NT2/D1 (cell line): ENCODE results near the gene RNF10.

Experiments used
- DNase-seq: peaks from one replicate; pipeline ENCODE4 v3.0.0-alpha.2; 2011; ENCODE audit warnings: low read depth, low spot score
- H3K27me3 ChIP-seq: 2 replicates; pipeline ENCODE4 v1.6.0; 2011; ENCODE audit warnings: mild to moderate bottlenecking; ENCODE audit not compliant: insufficient read length, insufficient read depth
- H3K36me3 ChIP-seq: 2 replicates; pipeline ENCODE4 v1.6.1; 2011; ENCODE audit warnings: mild to moderate bottlenecking, low read length, mixed read lengths; ENCODE audit not compliant: insufficient read depth, insufficient read length
- H3K4me1 ChIP-seq: 2 replicates; pipeline ENCODE4 v1.5.1; 2011; ENCODE audit not compliant: insufficient read depth, insufficient read length
- H3K4me3 ChIP-seq: 2 replicates; pipeline ENCODE4 v1.5.1; 2011; ENCODE audit warnings: low read depth; ENCODE audit not compliant: insufficient read length
- H3K9ac ChIP-seq: 2 replicates; pipeline ENCODE4 v1.6.0; 2011; ENCODE audit warnings: low read depth; ENCODE audit not compliant: insufficient read length
- H3K9me3 ChIP-seq: 2 replicates; pipeline ENCODE4 v1.5.1; 2011; ENCODE audit warnings: mild to moderate bottlenecking, low read length; ENCODE audit not compliant: insufficient read depth
- SUZ12 ChIP-seq: IDR thresholded peaks from 2 replicates; pipeline ENCODE4 v1.6.1; 2011; ENCODE audit not compliant: insufficient read length, insufficient read depth; ENCODE audit errors: extremely low read depth
- YY1 ChIP-seq: IDR thresholded peaks from 2 replicates; pipeline ENCODE4 v1.6.1; 2011; ENCODE audit not compliant: insufficient read length, insufficient read depth
- ZNF274 ChIP-seq: IDR thresholded peaks from 2 replicates; pipeline ENCODE4 v1.6.1; 2011; ENCODE audit warnings: mild to moderate bottlenecking, low read depth, low read length

The RNF10 gene

GRCh38 chr12:120562906-120563305, 28.8 kb downstream of the RNF10 start:
- Histone ChIP-seq H3K4me3 (no peak overlapping the region), H3K4me1 (no peaks in the 10 kb centered on the region), H3K36me3 (peaks cover 89% of the 10 kb centered on the region), H3K27me3 (no peaks in the 10 kb centered on the region), H3K9me3 (no peaks in the 10 kb centered on the region), H3K9ac (no peak overlapping the region)
- DNase-seq: no peak
- TF ChIP-seq SUZ12 (no peak), ZNF274 (no peak), YY1 (no peak)

- Histone ChIP-seq H3K9me3 (no peaks in the 10 kb centered on the region), H3K4me1 (no peaks in the 10 kb centered on the region), H3K4me3 (no peak overlapping the region), H3K36me3 (peaks cover 91% of the 10 kb centered on the region), H3K9ac (no peak overlapping the region), H3K27me3 (no peaks in the 10 kb centered on the region)
- TF ChIP-seq YY1: no peak
- TF ChIP-seq SUZ12: no peak
- TF ChIP-seq ZNF274: no peak
- DNase-seq: no peak
Observed at GRCh38 chr12:120563495-120563894, 29.3 kb downstream of the RNF10 start.

- no peak overlapping the region for H3K9ac ChIP-seq
- no peaks in the 10 kb centered on the region for H3K9me3 ChIP-seq
- no peaks in the 10 kb centered on the region for H3K4me1 ChIP-seq
- no peak overlapping the region for H3K4me3 ChIP-seq
- no peak for DNase-seq
- H3K27me3 ChIP-seq: no peaks in the 10 kb centered on the region
- no peak for TF ChIP-seq ZNF274
- TF ChIP-seq SUZ12: no peak
- no peak for TF ChIP-seq YY1
- peaks cover 90% of the 10 kb centered on the region for H3K36me3 ChIP-seq
Observed at GRCh38 chr12:120571299-120571698, 37.1 kb downstream of the RNF10 start.

- H3K36me3 ChIP-seq: peaks cover 93% of the 10 kb centered on the region
Observed at GRCh38 chr12:120573560-120573959, 39.4 kb downstream of the RNF10 start.

GRCh38 chr12:120574106-120574505, 40.0 kb downstream of the RNF10 start:
- Histone ChIP-seq H3K27me3 (no peaks in the 10 kb centered on the region), H3K4me3 (no peak overlapping the region), H3K9me3 (no peaks in the 10 kb centered on the region), H3K36me3 (peaks cover 93% of the 10 kb centered on the region), H3K4me1 (no peaks in the 10 kb centered on the region), H3K9ac (no peak overlapping the region)
- no peak for DNase-seq
- TF ChIP-seq ZNF274 (no peak), SUZ12 (no peak), YY1 (no peak)

More at GRCh38 chr12:120573560-120573959, 39.4 kb downstream of the RNF10 start:
- Histone ChIP-seq H3K4me1 (no peaks in the 10 kb centered on the region), H3K9ac (no peak overlapping the region), H3K4me3 (no peak overlapping the region), H3K27me3 (no peaks in the 10 kb centered on the region), H3K9me3 (no peaks in the 10 kb centered on the region)
- TF ChIP-seq ZNF274: no peak
- TF ChIP-seq SUZ12: no peak
- no peak for TF ChIP-seq YY1
- DNase-seq: no peak

- no peak overlapping the region for H3K9ac ChIP-seq
- peaks cover 55% of the 10 kb centered on the region for H3K36me3 ChIP-seq
- H3K4me3 ChIP-seq: no peak overlapping the region
- H3K27me3 ChIP-seq: peaks cover 5% of the 10 kb centered on the region
- DNase-seq: no peak
- H3K9me3 ChIP-seq: no peaks in the 10 kb centered on the region
- no peaks in the 10 kb centered on the region for H3K4me1 ChIP-seq
- TF ChIP-seq ZNF274: no peak
- no peak for TF ChIP-seq SUZ12
- TF ChIP-seq YY1: no peak
Observed at GRCh38 chr12:120579179-120579578, 45.0 kb downstream of the RNF10 start.

- Histone ChIP-seq H3K27me3 (peaks cover 13% of the 10 kb centered on the region), H3K9me3 (no peaks in the 10 kb centered on the region), H3K4me1 (no peaks in the 10 kb centered on the region), H3K36me3 (peaks cover 38% of the 10 kb centered on the region), H3K9ac (peak within 1 kb of the TSS; percentile 94), H3K4me3 (peak within 1 kb of the TSS; percentile 95)
- peak; percentile 98 for DNase-seq
- TF ChIP-seq SUZ12 (no peak), YY1 (peak; percentile 68)
Observed at GRCh38 chr12:120580787-120581723, 46.9 kb downstream of the RNF10 start, which contains the start of gene POP5. POP5 (minus strand) TSS chr12:120581402; CDS start chr12:120581362, 40 bp downstream.
